ENCODE results near the gene ATP2B2.

The ATP2B2 gene

DNA sequence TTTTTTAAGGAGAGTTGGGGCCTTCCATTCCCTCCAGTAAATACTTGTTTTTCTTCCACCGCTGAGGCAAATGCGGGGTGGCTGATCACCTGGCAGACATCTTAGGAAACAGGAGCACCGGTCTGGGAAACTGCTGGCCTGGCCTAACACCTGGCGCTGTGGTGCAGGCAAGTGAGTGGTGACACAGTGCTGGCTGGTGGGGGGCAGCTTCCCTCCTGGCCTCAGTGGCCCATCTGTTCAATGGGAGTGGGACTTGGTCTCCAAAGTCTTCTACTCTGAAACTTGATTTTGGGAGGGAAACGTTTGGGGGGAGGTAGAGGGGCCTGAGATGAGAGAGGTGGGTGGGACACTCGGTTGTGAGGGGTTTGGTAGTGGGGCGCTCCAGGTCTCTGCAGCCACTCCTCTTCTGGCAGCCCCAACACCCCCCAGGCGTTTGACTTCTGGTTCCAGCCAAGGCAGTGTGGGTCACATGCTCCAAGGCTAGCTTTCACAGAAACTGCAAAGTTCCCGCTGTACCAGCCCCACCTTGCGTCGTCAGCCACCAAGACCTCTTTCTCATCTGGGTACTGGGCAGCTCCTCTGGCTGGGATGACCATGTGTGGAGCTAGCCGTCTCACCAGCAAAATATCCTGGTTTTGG, 217.3 kb downstream of the ATP2B2 start:
- in situ Hi-C loops (cut with MboI; ENCODE audit: low sequenced_read_pairs), result no loop called here

DNA sequence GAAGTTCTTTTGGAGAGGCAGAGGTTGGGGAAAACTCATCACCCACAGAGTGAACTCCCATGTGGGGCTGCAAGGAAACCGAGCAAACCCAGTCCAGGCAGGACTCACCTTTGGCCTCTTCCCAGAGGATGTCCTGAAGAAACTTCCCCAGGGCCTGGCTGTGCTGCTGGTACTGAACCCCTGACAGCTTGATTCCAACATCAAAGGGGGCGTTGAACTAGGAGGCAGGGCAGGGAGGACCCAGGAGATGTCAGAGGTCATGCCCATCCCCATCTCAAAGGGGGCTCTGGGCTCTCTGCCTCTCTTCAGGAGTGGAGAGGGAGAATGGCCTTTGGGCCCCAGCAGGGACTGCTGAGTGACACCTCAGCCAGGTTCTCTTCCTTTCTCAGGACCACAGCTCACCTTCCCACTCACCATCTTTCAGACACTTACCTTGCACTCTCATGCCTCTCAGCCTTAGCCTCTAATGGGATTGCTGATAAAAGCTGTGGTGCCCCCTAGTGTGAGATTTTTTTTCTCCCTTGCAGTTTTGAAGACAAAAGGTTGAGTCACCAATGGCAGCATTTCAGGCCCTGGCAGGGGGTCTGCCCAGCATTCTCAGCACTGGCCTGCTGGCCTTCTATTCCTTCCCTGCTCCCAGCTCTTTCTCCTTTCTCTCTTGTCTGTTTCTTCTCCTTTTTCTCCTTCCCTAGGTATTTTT, 218.6 kb downstream of the ATP2B2 start:
- in situ Hi-C loops (cut with MboI; ENCODE audit: low sequenced_read_pairs), result no loop called here

DNA sequence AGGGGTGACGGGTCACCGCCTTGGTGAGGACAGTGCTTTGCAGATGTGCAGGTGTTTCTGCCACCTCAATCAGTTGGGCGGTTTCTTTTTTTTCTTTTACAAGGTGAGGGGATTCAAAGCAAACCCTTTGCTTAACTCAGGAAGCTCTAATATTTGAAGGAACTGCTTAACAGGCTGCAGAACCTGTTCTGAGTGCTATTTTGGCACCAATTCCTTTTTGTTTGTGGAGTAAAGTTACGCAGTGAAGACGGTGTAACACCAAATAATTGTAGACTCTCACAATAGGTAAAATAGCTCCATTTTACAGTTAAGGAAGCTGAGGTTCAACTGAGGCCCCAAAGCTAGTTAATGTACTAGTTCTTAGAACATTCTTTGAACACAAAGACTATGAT, 219.3 kb downstream of the ATP2B2 start:
- in situ Hi-C loops (cut with MboI; ENCODE audit: low sequenced_read_pairs), result no loop called here

DNA sequence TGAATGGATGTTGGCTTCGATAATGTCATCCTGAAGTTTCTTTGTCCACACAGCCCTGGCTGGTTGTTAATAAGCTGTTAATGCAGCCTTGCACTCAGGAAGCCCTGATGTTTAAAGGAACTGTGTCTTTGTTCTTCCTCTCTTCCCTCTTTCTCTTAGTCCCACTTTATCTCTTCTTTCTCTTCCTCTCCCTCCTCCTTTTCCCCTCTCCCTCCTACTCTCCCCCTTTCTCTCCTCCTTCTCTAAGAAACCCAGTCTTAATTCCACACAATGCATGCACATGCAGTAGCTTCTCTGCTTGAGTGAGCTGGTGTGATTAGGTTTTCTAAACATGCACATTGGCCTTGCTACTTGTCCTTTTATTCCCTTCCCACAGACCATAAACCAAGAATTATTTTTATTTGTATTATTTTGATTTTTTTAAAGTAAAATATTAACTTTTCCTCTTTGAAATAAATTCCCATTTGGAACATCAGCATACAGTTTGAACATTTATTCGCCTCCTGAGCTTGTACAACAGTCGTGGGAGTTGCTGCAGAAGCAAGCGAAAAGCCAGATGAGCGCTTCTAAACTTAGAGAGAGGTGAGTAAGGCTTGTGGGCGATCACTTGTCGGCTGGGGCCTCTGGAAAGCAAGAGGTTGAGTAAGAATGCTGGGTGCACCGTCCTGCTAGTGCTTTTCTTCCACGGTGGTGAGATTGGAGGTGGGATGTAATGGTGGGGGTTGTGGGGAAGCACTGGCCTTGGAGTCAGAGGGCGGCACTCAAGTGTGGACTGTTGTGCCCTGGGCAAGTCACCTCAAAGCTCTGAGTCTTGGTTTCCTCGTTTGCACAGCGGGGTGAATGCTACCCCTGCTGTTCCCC, 219.9 kb downstream of the ATP2B2 start:
- in situ Hi-C loops (cut with MboI; ENCODE audit: low sequenced_read_pairs), result no loop called here

DNA sequence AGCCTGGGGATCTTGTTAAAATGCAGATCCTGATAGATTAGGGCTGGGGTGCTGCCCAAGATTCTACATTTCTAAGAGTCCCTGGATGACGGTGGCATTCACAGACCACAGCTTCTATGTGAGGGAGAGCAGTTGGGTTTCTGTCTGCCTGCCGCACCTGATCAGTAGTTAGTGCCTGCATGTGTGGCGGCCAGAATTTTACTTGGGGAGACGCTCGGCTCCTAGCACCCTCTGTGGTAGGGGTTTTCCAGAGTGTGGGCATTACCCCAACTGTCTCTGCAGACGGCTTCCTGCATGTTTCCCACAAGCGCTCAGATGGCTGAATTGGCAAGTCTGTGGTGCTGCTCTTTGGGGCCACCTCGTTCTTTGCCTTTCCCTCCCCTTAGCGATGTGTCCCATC, 220.9 kb downstream of the ATP2B2 start:
- in situ Hi-C loops (cut with MboI; ENCODE audit: low sequenced_read_pairs), result no loop called here

DNA sequence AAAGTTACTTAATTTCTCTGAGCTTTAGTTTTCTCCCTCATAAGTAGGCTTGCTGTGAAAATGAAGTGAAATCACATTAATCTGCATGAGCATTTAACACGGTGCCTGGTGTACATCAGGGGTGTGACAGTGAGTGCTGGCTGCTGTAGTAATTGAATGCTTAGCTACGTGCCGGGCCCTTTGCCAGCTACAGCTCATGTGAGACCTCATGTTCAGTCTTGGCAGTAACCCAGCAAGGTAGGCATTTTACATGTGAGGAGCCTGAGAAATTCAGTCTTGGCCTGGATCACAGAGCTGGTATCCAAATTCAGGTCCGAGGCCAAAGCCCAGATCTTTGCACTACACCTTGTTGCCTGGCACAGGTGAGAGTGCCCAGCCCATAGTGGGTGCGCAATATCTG, 221.7 kb downstream of the ATP2B2 start:
- in situ Hi-C loops (cut with MboI; ENCODE audit: low sequenced_read_pairs), result no loop called here

DNA sequence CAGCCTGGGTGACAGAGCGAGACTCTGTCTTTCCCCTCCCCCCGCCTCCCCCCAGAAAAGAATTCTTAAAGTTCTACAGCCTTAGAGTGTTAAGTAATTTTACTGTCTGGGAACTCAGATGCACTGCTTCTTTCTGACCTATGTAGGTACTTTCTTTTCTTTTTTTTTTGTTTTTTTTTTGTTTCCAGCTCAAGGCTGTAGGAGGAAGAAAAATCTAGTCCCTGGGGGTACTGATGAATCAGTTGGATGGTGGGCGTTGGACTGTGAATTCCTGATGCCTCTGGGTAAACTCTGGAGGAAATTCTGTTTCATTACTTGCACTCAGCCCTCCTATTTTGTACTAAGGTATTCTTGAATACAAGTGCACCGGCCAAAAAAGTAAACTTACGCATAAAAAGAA, 223.4 kb downstream of the ATP2B2 start:
- in situ Hi-C loops (cut with MboI; ENCODE audit: low sequenced_read_pairs), result no loop called here

DNA sequence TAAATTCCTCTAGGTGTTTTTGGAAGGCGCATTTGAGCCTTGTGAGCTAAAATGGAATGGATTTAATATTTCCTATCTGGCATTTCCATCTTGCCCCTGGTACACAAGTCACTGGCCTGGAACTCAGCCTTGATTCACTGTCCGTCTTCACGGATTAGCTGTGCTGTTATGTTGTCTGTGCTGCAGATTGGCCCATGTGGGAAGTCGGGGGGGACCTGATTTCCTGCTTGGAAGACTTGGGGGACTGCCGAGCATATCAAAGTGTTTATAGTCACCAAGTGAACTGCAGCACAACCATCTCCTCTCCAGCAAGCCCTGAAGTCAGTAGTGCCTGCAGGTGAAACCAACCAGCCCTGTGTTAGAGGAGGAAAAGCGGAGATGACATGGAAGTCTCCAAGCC, 224.8 kb downstream of the ATP2B2 start:
- in situ Hi-C loops (cut with MboI; ENCODE audit: low sequenced_read_pairs), result no loop called here

DNA sequence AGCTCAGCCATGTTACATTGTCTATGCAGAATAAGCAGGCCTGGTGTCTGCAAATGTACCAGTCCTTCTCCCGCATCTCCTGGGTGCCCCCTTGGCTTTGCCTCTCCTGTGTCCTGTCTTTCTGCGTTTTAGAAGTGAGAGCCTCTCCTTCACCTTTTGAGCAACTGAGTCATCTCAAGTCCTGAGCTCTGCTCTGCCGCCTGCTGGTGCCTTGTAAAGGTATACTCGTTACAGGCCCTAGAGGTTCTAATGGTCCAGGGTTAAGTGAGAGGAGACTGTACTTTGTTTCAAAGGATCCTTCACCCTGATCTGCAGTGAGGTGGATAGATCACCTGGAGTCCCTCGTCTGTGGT, 225.2 kb downstream of the ATP2B2 start:
- in situ Hi-C loops (cut with MboI; ENCODE audit: low sequenced_read_pairs), result no loop called here

DNA sequence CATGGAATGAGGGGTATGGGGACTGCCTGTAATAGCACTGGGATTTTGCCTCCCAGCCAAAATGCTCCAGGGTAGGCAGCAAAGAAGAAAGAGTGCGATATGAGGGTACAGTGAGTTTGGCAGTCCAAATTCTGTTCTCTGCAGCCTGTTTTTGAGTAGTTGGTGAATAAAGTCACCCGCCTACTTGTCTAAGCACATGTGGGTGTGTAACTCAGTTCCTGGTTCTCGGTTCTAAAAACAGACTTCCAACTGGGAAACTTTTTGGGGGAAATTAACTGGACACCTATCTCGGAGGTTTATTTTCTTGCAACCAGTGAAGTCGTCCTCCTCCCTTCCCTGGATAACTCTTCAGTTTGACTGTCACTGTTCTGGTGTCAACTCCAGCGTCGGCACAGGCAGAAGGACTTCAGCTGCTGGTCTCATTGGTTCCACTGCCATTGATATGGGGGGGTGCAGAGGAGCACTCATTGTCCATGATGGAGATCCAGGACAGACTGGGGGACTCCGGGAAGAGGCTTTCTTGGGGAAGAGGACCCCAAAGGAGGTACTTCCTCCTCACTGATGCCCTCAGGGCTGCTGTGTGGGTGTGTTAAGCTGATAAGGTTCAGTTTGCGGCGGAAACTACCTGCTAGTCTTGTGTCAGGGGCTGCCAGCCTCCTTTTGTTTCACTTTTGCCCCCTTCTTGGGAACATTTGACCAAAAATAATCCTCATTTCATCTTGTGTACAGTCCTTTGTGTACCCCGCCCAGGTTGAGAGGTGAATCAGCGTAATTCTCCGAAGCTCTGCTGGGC, 225.8 kb downstream of the ATP2B2 start:
- in situ Hi-C loops (cut with MboI; ENCODE audit: low sequenced_read_pairs), result no loop called here

DNA sequence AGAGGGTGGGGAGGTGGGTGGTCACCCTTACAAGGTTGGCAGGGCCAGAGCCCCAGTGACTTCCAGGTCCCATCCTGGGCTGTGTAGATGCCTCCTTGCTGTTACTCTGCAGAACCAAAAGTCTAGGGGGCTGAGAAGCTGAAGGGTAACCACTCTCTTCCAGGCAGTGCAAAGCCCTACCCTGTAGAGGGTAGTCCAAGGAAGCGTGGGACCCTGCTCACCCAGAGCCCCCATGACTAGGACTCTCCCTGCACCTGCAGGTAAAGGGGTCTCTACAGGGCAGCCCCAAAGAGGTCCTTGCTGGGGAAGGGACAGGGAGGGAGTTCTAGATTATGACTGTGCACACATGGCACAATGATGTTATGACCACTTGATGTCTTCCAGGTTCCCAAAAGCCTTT, 226.9 kb downstream of the ATP2B2 start:
- in situ Hi-C loops (cut with MboI; ENCODE audit: low sequenced_read_pairs), result no loop called here

DNA sequence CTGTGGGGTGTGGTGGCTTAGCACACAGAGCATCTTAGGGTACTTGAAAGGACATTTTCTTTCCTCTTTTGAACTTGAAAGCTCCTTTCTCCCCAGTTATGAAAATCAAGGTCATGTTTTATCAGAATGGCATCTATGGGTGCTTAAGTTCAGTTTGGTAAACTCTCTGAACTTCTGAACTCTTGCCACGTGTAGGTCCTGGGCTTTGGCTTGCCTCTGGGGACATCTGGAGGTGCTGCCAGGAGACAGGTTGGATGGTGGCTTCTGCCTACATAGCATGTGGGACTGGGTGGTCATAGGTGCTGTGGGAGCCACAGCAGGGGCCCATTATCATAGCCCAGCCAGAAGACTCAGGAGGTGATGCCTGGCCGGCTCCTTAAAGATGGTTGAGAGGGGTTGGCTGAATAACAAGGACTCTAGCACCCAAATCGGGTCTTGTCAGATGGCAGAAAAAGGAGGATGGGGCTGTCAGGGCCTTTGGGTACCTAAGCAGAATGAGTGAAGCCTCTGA, 228.2 kb downstream of the ATP2B2 start:
- in situ Hi-C loops (cut with MboI; ENCODE audit: low sequenced_read_pairs), result no loop called here

DNA sequence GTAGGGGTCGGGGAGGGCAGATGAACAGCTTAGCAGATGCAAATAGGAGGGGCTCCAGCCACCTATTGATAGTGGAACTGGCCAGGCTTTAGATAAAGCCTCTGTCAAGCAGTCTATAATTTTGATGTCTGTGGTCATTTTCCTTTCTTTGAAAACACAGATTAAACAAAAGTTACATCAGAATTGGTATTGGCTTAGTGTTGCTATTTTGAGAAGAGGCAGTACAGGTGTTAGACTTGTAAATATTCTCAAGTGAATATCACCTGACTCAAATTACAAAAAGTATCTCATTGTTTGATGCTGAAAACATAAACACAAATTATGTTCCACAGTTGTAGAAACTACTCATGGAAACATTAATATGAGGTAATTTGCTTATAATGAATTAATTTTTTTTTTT, 230.8 kb downstream of the ATP2B2 start:
- in situ Hi-C loops (cut with MboI; ENCODE audit: low sequenced_read_pairs), result no loop called here

All from hTERT RPE-1 (cell line).